ENCODE data around the gene TNK2. TPM values are rescaled to one million over a fixed set of nuclear protein-coding genes. Genes with fewer than 3 reads are reported as not detected.

TNK2 gene
- total RNA-seq, 1 donor from 2014 or later, result 39.1 TPM

- Mint-ChIP-seq H3K9me3 (ENCODE audit: unreplicated experiment) (no peaks in the 10 kb centered on the region), H3K36me3 (ENCODE audit: low read depth, unreplicated experiment) (no peaks in the 10 kb centered on the region), H3K27ac (ENCODE audit: unreplicated experiment) (peak overlapping the region; percentile 27), H3K4me3 (ENCODE audit: unreplicated experiment) (peak overlapping the region; percentile 16), H3K27me3 (ENCODE audit: low read depth, unreplicated experiment) (no peaks in the 10 kb centered on the region), H3K4me1 (ENCODE audit: low read depth, unreplicated experiment) (peaks cover 37% of the 10 kb centered on the region)
- Histone ChIP-seq H2AFZ (ENCODE audit: low read depth, low read length) (no peak overlapping the region), H3K27ac (ENCODE audit: low read depth, low read length) (no peak overlapping the region), H3K79me2 (ENCODE audit: insufficient read depth, low read length) (peaks cover 57% of the 10 kb centered on the region), H4K20me1 (ENCODE audit: insufficient read depth, low read length) (peaks cover 11% of the 10 kb centered on the region), H3K9me3 (ENCODE audit: insufficient read depth, low read depth, low read length) (no peaks in the 10 kb centered on the region), H3K27me3 (ENCODE audit: insufficient read depth, low read length) (no peaks in the 10 kb centered on the region), H3K4me1 (ENCODE audit: insufficient read depth, low read length) (peaks cover 52% of the 10 kb centered on the region), H3K9ac (ENCODE audit: low read length) (no peak overlapping the region), H3K4me2 (ENCODE audit: low read length) (no peak overlapping the region), H3K4me3 (ENCODE audit: insufficient read depth, low read depth, low read length) (no peak overlapping the region), H3K36me3 (ENCODE audit: insufficient read depth, low read length) (no peaks in the 10 kb centered on the region)
- TF ChIP-seq EZH2 (IDR thresholded peaks at IDR 0.05; ENCODE audit: insufficient read depth, low read length) (no peak), CTCF (IDR thresholded peaks at IDR 0.05; ENCODE audit: insufficient read depth, low read depth, low read length) (peak; percentile 9)
- DNase-seq (ENCODE audit: low read depth), result no peak
- no peak for FAIRE-seq
Measured at GRCh38 chr3:195897853-195898415, 10.4 kb downstream of the TNK2 start.

- peak overlapping the region; percentile 100 for H3K4me2 ChIP-seq (ENCODE audit: low read length)
Measured at GRCh38 chr3:195897081-195897852, 11.1 kb downstream of the TNK2 start.

More at GRCh38 chr3:195897081-195897852, 11.1 kb downstream of the TNK2 start:
- DNase-seq (ENCODE audit: low read depth) (peak; percentile 56), FAIRE-seq (no peak)
- Histone ChIP-seq H3K79me2 (ENCODE audit: insufficient read depth, low read length) (peaks cover 60% of the 10 kb centered on the region), H3K36me3 (ENCODE audit: insufficient read depth, low read length) (no peaks in the 10 kb centered on the region), H3K4me3 (ENCODE audit: insufficient read depth, low read depth, low read length) (peak overlapping the region; percentile 78), H3K9me3 (ENCODE audit: insufficient read depth, low read depth, low read length) (no peaks in the 10 kb centered on the region), H3K9ac (ENCODE audit: low read length) (peak overlapping the region; percentile 80), H3K27me3 (ENCODE audit: insufficient read depth, low read length) (no peaks in the 10 kb centered on the region), H3K27ac (ENCODE audit: low read depth, low read length) (peak overlapping the region; percentile 41), H3K4me1 (ENCODE audit: insufficient read depth, low read length) (peaks cover 57% of the 10 kb centered on the region), H4K20me1 (ENCODE audit: insufficient read depth, low read length) (peaks cover 11% of the 10 kb centered on the region), H2AFZ (ENCODE audit: low read depth, low read length) (peak overlapping the region; percentile 27)
- Mint-ChIP-seq H3K27me3 (ENCODE audit: low read depth, unreplicated experiment) (no peaks in the 10 kb centered on the region), H3K9me3 (ENCODE audit: unreplicated experiment) (no peaks in the 10 kb centered on the region), H3K27ac (ENCODE audit: unreplicated experiment) (peak overlapping the region; percentile 64), H3K4me1 (ENCODE audit: low read depth, unreplicated experiment) (peaks cover 37% of the 10 kb centered on the region), H3K36me3 (ENCODE audit: low read depth, unreplicated experiment) (no peaks in the 10 kb centered on the region), H3K4me3 (ENCODE audit: unreplicated experiment) (peak overlapping the region; percentile 83)
- no peak for TF ChIP-seq EZH2 (IDR thresholded peaks at IDR 0.05; ENCODE audit: insufficient read depth, low read length)
- no peak for TF ChIP-seq CTCF (IDR thresholded peaks at IDR 0.05; ENCODE audit: insufficient read depth, low read depth, low read length)
